ENCODE data around the gene BRD9.

Gene BRD9

DNA sequence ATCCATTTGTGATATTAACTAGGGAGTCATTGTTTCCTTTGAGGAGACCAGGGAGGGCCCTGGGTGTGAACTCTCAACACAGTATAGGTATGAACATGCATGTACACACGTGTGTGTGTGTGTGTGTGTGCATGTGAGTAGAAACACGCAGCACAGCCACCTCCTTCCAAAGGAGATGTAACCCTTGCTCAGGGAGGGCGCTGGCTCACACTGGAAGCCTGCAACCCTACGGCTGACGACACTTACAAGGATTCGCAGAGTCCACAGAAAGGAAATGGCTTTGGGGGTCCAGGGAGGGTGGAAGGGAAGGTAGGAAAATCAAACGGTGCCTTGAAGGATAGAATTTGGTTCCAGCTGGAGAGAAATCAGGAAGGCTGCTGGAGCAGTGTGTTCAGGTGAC lies 22.0 kb upstream of the BRD9 start:
- Histone ChIP-seq H3K27me3 (ENCODE audit: insufficient read depth, low read depth) (no peaks in the 10 kb centered on the region), H3K9ac (no peak overlapping the region), H3K27ac (no peak overlapping the region), H3K4me3 (IDR thresholded peaks at IDR 0.05; ENCODE audit: insufficient read depth, low read depth, low read length) (no peak overlapping the region), H4K20me1 (ENCODE audit: insufficient read depth) (no peaks in the 10 kb centered on the region), H3K4me1 (ENCODE audit: low read depth, poor library complexity, severe bottlenecking) (no peaks in the 10 kb centered on the region), H3K36me3 (ENCODE audit: insufficient read depth) (no peaks in the 10 kb centered on the region; the same call in 1 of the 2 replicates), H2AFZ (ENCODE audit: low read depth) (no peak overlapping the region), H3K79me2 (ENCODE audit: insufficient read depth, low read depth) (no peaks in the 10 kb centered on the region), H3K4me2 (no peak overlapping the region)
- TF ChIP-seq, protein P1, sequence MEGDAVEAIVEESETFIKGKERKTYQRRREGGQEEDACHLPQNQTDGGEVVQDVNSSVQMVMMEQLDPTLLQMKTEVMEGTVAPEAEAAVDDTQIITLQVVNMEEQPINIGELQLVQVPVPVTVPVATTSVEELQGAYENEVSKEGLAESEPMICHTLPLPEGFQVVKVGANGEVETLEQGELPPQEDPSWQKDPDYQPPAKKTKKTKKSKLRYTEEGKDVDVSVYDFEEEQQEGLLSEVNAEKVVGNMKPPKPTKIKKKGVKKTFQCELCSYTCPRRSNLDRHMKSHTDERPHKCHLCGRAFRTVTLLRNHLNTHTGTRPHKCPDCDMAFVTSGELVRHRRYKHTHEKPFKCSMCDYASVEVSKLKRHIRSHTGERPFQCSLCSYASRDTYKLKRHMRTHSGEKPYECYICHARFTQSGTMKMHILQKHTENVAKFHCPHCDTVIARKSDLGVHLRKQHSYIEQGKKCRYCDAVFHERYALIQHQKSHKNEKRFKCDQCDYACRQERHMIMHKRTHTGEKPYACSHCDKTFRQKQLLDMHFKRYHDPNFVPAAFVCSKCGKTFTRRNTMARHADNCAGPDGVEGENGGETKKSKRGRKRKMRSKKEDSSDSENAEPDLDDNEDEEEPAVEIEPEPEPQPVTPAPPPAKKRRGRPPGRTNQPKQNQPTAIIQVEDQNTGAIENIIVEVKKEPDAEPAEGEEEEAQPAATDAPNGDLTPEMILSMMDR (conservative IDR thresholded peaks at IDR 0.05; ENCODE audit: low read depth, low read length), result no peak

DNA sequence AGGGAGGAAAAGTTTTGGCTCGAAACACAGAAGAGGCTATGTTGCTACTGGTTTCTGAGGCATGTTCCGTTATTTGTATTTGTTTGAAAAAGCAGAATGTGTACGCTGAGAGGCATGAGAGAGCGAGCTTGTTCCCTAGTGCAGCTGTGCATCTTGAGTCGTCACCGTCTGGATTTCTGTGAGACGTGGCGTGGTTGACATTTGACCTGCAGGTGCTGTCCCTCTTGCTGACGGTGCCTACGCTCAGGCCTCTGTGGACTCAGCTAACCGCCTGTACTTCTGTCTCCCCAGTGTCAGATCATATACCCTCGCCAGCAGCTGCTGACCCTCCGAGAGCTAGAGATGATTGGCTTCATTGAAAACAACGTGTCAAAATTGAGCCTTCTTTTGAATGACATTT lies 21.6 kb upstream of the BRD9 start:
- TF ChIP-seq, protein P1 (conservative IDR thresholded peaks at IDR 0.05; ENCODE audit: low read depth, low read length), result no peak
- Histone ChIP-seq H3K36me3 (ENCODE audit: insufficient read depth) (no peaks in the 10 kb centered on the region; the same call in 1 of the 2 replicates), H4K20me1 (ENCODE audit: insufficient read depth) (no peaks in the 10 kb centered on the region), H3K9ac (no peak overlapping the region), H3K27me3 (ENCODE audit: insufficient read depth, low read depth) (no peaks in the 10 kb centered on the region), H3K27ac (no peak overlapping the region), H3K4me1 (ENCODE audit: low read depth, poor library complexity, severe bottlenecking) (no peaks in the 10 kb centered on the region), H3K4me3 (IDR thresholded peaks at IDR 0.05; ENCODE audit: insufficient read depth, low read depth, low read length) (no peak overlapping the region), H2AFZ (ENCODE audit: low read depth) (no peak overlapping the region), H3K4me2 (no peak overlapping the region), H3K79me2 (ENCODE audit: insufficient read depth, low read depth) (no peaks in the 10 kb centered on the region)

DNA sequence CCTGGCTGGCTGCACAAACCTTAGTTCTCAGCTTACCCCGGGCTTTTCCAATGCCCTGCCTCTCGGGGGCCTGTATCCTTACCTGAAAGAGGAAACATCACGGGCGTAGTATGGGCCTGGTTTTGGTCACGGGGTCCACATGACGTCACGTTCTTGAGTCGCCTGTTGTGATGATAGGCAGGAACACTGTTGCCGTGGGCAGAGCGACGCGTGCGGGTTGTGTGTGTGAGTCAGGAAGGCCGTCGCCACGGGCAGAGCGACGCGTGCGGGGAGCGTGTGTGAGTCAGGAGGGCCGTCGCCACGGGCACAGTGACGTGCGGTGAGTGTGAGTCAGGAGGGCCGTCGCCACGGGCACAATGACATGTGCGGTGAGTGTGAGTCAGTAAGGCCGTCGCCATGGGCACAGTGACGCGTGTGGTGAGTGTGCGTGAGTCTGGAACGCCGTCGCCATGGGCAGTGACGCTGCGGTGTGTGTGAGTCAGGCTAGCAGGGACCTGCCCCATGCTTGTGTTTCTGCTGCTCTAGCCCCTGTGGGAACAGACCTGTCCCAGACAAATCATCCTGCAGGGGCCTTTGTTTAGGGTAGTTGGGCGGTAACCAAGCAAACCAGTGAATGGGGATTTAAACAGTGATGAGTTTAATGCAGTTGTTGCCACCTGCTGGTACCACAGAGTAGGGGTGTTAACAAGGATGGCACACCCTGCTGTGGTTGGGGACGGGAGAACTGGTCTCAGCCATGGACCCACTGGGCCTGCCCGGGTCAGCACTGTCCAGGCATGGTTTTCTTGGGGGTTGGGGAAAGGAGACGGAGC lies 19.9 kb upstream of the BRD9 start:
- Histone ChIP-seq H3K27me3 (ENCODE audit: insufficient read depth, low read depth) (no peaks in the 10 kb centered on the region), H3K79me2 (ENCODE audit: insufficient read depth, low read depth) (no peaks in the 10 kb centered on the region), H3K27ac (no peak overlapping the region), H3K4me1 (ENCODE audit: low read depth, poor library complexity, severe bottlenecking) (no peaks in the 10 kb centered on the region), H3K4me3 (IDR thresholded peaks at IDR 0.05; ENCODE audit: insufficient read depth, low read depth, low read length) (no peak overlapping the region), H3K4me2 (no peak overlapping the region), H3K9ac (no peak overlapping the region), H2AFZ (ENCODE audit: low read depth) (no peak overlapping the region), H4K20me1 (ENCODE audit: insufficient read depth) (no peaks in the 10 kb centered on the region), H3K36me3 (ENCODE audit: insufficient read depth) (peaks cover 4% of the 10 kb centered on the region)
- TF ChIP-seq, protein P1 (conservative IDR thresholded peaks at IDR 0.05; ENCODE audit: low read depth, low read length), result no peak; the same call in 1 of the 2 replicates

DNA sequence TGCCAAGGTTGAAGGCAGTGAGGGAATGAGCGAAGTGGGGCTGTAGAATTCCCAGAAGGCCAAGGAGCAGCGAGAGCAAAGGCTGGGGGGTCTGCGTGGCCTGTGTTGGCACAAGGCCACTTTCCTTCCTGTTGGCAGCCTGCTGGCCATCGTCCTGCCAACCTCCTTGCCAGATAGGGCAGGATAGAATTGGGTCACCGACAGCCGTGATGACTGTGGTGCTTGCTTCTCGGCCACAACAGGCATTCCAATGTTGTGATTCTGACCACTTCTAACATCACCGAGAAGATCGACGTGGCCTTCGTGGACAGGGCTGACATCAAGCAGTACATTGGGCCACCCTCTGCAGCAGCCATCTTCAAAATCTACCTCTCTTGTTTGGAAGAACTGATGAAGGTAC lies 19.0 kb upstream of the BRD9 start:
- Histone ChIP-seq H3K27me3 (ENCODE audit: insufficient read depth, low read depth) (no peaks in the 10 kb centered on the region), H3K4me1 (ENCODE audit: low read depth, poor library complexity, severe bottlenecking) (no peaks in the 10 kb centered on the region), H3K79me2 (ENCODE audit: insufficient read depth, low read depth) (no peaks in the 10 kb centered on the region), H4K20me1 (ENCODE audit: insufficient read depth) (no peaks in the 10 kb centered on the region), H3K9ac (no peak overlapping the region), H3K36me3 (ENCODE audit: insufficient read depth) (peaks cover 4% of the 10 kb centered on the region), H2AFZ (ENCODE audit: low read depth) (no peak overlapping the region), H3K4me2 (no peak overlapping the region), H3K27ac (no peak overlapping the region), H3K4me3 (IDR thresholded peaks at IDR 0.05; ENCODE audit: insufficient read depth, low read depth, low read length) (no peak overlapping the region)
- TF ChIP-seq, protein P1 (conservative IDR thresholded peaks at IDR 0.05; ENCODE audit: low read depth, low read length), result no peak

Measured in KMS-11 (cell line).